ENCODE data around the gene CGB8.

- TF ChIP-seq POLR2A (IDR thresholded peaks at IDR 0.05) = no peak
- no peak for TF ChIP-seq CTCF (IDR thresholded peaks at IDR 0.05)
Measured at GRCh38 chr19:49004133-49004532, 44.8 kb downstream of the CGB8 start.

All from adrenal gland (tissue), 5 donors.